CD14-positive monocyte (primary cell): ENCODE data around the gene HNRNPAB. TPM values are rescaled to one million over a fixed set of nuclear protein-coding genes. Genes with fewer than 3 reads are reported as not detected.

Experiments used
- DNase-seq, 3 donors: peaks; one replicate each; pipeline ENCODE4 v3.0.0-alpha.2; 2011 to 2022
- H2AFZ ChIP-seq: 2 replicates; pipeline ENCODE4 v1.6.0; 2012; ENCODE audit warnings: mild to moderate bottlenecking, low read depth, low read length, inconsistent platforms; ENCODE audit not compliant: insufficient read depth, poor library complexity, severe bottlenecking
- H3K27ac ChIP-seq, 2 donors: 1 replicate in 1 of 2; 2 replicates in 1 of 2; pipeline ENCODE4 v1.5.1; 2012 to 2013; ENCODE audit warnings: low read length in 2 of 2, control low read depth in 1 of 2, inconsistent platforms in 1 of 2, low read depth in 1 of 2, mild to moderate bottlenecking in 1 of 2
- H3K27me3 ChIP-seq, 2 donors: one replicate each; pipeline versions ENCODE4 v1.6.0 to v1.6.1; 2011 to 2013; ENCODE audit warnings: low read length in 2 of 2; ENCODE audit not compliant: control insufficient read depth in 2 of 2, insufficient read depth in 2 of 2
- H3K36me3 ChIP-seq, 2 donors: replicated peaks in 1 of 2; 1 replicate in 1 of 2; 2 replicates in 1 of 2; pipeline versions ENCODE4 v1.5.1 to v1.6.1; 2012 to 2013; ENCODE audit warnings: low read length in 2 of 2, control low read depth in 1 of 2, inconsistent platforms in 1 of 2, mild to moderate bottlenecking in 1 of 2; ENCODE audit not compliant: insufficient read depth in 2 of 2, control insufficient read depth in 1 of 2
- H3K4me1 ChIP-seq, 2 donors: 1 replicate in 1 of 2; 2 replicates in 1 of 2; pipeline versions ENCODE4 v1.5.1 to v1.6.1; 2012 to 2013; ENCODE audit warnings: low read length in 2 of 2, control low read depth in 1 of 2, inconsistent platforms in 1 of 2, mild to moderate bottlenecking in 1 of 2, moderate library complexity in 1 of 2; ENCODE audit not compliant: insufficient read depth in 2 of 2, control insufficient read depth in 1 of 2
- H3K4me2 ChIP-seq: replicated peaks from 2 replicates; pipeline ENCODE3; 2012; ENCODE audit warnings: low read length, moderate library complexity, mild to moderate bottlenecking; ENCODE audit not compliant: poor library complexity, severe bottlenecking; ENCODE audit errors: extremely low read depth
- H3K4me3 ChIP-seq, 3 experiments: fragments of 200-600 bp in 1 of 3; sonication (generic) in 1 of 3; replicated peaks in 1 of 3; 1 replicate in 2 of 3; 2 replicates in 1 of 3; pipeline ENCODE4 v1.5.1; 2011 to 2013; ENCODE audit warnings: low read length in 3 of 3, mild to moderate bottlenecking in 3 of 3, control low read depth in 2 of 3, low read depth in 2 of 3, inconsistent platforms in 1 of 3, moderate library complexity in 1 of 3
- H3K79me2 ChIP-seq: 2 replicates; pipeline ENCODE4 v1.6.0; 2012; ENCODE audit warnings: mild to moderate bottlenecking, control low read depth, inconsistent platforms, low read length, moderate library complexity; ENCODE audit not compliant: insufficient read depth
- H3K9ac ChIP-seq: 2 replicates; pipeline ENCODE4 v1.6.0; 2017; ENCODE audit warnings: low read length, mild to moderate bottlenecking; ENCODE audit not compliant: insufficient read depth, poor library complexity, severe bottlenecking
- H3K9me3 ChIP-seq, 2 donors: replicated peaks in 1 of 2; 1 replicate in 1 of 2; 2 replicates in 1 of 2; pipeline versions ENCODE4 v1.5.1 to v1.6.1; 2012 to 2013; ENCODE audit warnings: low read length in 2 of 2, control low read depth in 1 of 2; ENCODE audit not compliant: control insufficient read depth in 1 of 2, insufficient read depth in 1 of 2
- H4K20me1 ChIP-seq: 2 replicates; pipeline ENCODE4 v1.6.0; 2012; ENCODE audit warnings: mild to moderate bottlenecking, low read length, control low read depth, moderate library complexity; ENCODE audit not compliant: insufficient read depth
- H3K27ac Mint-ChIP-seq, 7 donors: one replicate each; pipeline ENCODE4 v1.8.0; 2020; ENCODE audit warnings: mild to moderate bottlenecking in 7 of 7, mixed read lengths in 7 of 7, moderate library complexity in 6 of 7, inconsistent platforms in 2 of 7
- H3K27me3 Mint-ChIP-seq, 3 donors: one replicate each; pipeline ENCODE4 v1.8.0; 2021 to 2022; ENCODE audit warnings: low read depth in 3 of 3, mild to moderate bottlenecking in 3 of 3, mixed read lengths in 3 of 3, moderate library complexity in 3 of 3, inconsistent platforms in 1 of 3
- H3K36me3 Mint-ChIP-seq, 2 donors: one replicate each; pipeline ENCODE4 v1.8.0; 2020; ENCODE audit warnings: mixed read lengths in 2 of 2, inconsistent platforms in 1 of 2, mild to moderate bottlenecking in 1 of 2
- H3K4me1 Mint-ChIP-seq: one replicate; pipeline ENCODE4 v1.8.0; 2020; ENCODE audit warnings: mild to moderate bottlenecking, mixed read lengths
- H3K4me3 Mint-ChIP-seq, 2 donors: one replicate each; pipeline ENCODE4 v1.8.0; 2020; ENCODE audit warnings: mild to moderate bottlenecking in 2 of 2, mixed read lengths in 2 of 2, moderate library complexity in 1 of 2
- H3K9me3 Mint-ChIP-seq, 7 donors: one replicate each; pipeline ENCODE4 v1.8.0; 2020 to 2022; ENCODE audit warnings: mixed read lengths in 7 of 7, mild to moderate bottlenecking in 6 of 7, moderate library complexity in 6 of 7, inconsistent platforms in 2 of 7
- WGBS: methylation state at CpG from one replicate; pipeline ENCODE4 v1.1.5; 2013; ENCODE audit warnings: missing lambda C conversion rate; ENCODE audit not compliant: insufficient coverage; 5-methylcytosine and 5-hydroxymethylcytosine counted together
- intact Hi-C, 2 donors: fragments of 100-400 bp; cut with micrococcal nuclease; formaldehyde crosslinking; loops; one replicate each; pipeline versions ENCODE4 v1.15.0 to v1.15.1; 2023
- polyA plus RNA-seq, 3 donors: library from polyadenylated mRNA; depleted of rRNA in 1 of 3; unstranded in 2 of 3; stranded (reverse) in 1 of 3; fragments of 300-500 nt in 2 of 3; fragments of >200 nt in 1 of 3; fragmentation: Illumina TruSeq in 2 of 3; gene quantifications; 1 replicate in 2 of 3; 2 replicates in 1 of 3; pipeline ENCODE4 v1.2.3, GENCODE V29; 2012 to 2021
- TF ChIP-seq, protein P1 (sequence below): fragments of 200-600 bp; IDR thresholded peaks from one replicate; pipeline ENCODE4 v1.8.0; 2022; ENCODE audit warnings: antibody characterized with exemption, mild to moderate bottlenecking

The HNRNPAB gene
- polyA plus RNA-seq, 3 donors: 44.8 to 59.4 (median 54.2) TPM

DNA sequence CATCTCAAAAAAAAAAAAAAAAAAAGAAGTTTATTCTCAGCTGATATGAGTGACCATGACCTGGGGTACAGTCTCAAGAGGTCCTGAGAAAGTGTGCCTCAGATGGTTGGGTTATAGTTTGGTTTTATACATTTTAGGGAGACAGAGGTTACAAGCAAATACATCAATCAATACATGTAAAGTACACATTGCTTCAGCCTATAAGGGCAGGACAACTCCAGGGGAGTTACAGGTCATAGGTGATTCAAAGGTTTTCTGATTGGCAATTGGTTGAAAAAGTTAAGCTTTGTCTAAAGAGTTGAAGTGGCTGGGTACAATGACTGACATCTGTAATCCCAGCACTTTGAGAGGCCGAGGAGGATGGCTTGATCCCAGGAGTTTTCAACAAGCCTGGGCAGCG is 14.9 kb upstream of the HNRNPAB start:
- Histone ChIP-seq H3K4me2 (no peak overlapping the region), H3K9ac (no peak overlapping the region), H2AFZ (no peak overlapping the region), H3K79me2 (no peaks in the 10 kb centered on the region), H3K27me3 (no peaks in the 10 kb centered on the region), H3K36me3 (no peaks in the 10 kb centered on the region), H4K20me1 (no peaks in the 10 kb centered on the region), H3K9me3 (no peaks in the 10 kb centered on the region), H3K4me1 (peaks cover 9 to 20% of the 10 kb centered on the region in 2 donors), H3K27ac (no peak overlapping the region), H3K4me3 (no peak overlapping the region)
- no peak overlapping the region for H3K4me3 Mint-ChIP-seq
- peaks cover 22% of the 10 kb centered on the region for H3K4me1 Mint-ChIP-seq
- DNase-seq: no peak
- peaks cover 0 to 4% (median 2%) of the 10 kb centered on the region in 7 donors for H3K9me3 Mint-ChIP-seq
- H3K27me3 Mint-ChIP-seq: peaks cover 2 to 8% (median 8%) of the 10 kb centered on the region in 3 donors
- intact Hi-C loops: no loop called here
- 50% methylated on average over 2 of the region's 2 CpGs for WGBS
- TF ChIP-seq, protein P1, sequence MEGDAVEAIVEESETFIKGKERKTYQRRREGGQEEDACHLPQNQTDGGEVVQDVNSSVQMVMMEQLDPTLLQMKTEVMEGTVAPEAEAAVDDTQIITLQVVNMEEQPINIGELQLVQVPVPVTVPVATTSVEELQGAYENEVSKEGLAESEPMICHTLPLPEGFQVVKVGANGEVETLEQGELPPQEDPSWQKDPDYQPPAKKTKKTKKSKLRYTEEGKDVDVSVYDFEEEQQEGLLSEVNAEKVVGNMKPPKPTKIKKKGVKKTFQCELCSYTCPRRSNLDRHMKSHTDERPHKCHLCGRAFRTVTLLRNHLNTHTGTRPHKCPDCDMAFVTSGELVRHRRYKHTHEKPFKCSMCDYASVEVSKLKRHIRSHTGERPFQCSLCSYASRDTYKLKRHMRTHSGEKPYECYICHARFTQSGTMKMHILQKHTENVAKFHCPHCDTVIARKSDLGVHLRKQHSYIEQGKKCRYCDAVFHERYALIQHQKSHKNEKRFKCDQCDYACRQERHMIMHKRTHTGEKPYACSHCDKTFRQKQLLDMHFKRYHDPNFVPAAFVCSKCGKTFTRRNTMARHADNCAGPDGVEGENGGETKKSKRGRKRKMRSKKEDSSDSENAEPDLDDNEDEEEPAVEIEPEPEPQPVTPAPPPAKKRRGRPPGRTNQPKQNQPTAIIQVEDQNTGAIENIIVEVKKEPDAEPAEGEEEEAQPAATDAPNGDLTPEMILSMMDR: no peak
- no peaks in the 10 kb centered on the region for H3K36me3 Mint-ChIP-seq
- no peak overlapping the region for H3K27ac Mint-ChIP-seq

DNA sequence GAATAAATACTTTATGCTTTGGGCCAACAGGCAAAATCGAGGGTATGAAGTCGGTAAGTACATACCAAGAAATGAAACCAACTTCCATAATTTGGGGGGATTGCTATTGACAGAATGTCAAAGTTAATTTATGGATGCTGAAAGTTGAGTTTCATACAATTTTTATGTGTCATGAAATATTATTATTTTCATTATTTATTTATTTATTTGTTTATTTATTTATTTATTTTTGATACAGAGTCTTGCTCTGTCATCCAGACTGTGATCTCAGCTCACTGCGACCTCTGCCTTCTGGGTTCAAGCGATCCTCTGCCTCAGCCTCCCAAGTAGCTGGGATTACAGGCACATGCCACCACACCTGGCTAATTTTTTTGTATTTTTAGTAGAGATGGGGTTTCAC is 12.7 kb upstream of the HNRNPAB start:
- peaks cover 2 to 13% (median 8%) of the 10 kb centered on the region in 3 donors for H3K27me3 Mint-ChIP-seq
- no peak overlapping the region for H3K4me3 ChIP-seq
- no peaks in the 10 kb centered on the region for H3K79me2 ChIP-seq
- H3K27me3 ChIP-seq: no peaks in the 10 kb centered on the region
- H3K9me3 ChIP-seq: no peaks in the 10 kb centered on the region
- H3K9ac ChIP-seq: no peak overlapping the region
- intact Hi-C loops: no loop called here
- no peaks in the 10 kb centered on the region for H3K36me3 Mint-ChIP-seq
- no peak overlapping the region for H3K27ac Mint-ChIP-seq
- peaks cover 0 to 4% (median 2%) of the 10 kb centered on the region in 7 donors for H3K9me3 Mint-ChIP-seq
- H3K36me3 ChIP-seq: no peaks in the 10 kb centered on the region
- WGBS: no CpG with 5 or more reads among the region's 4 CpGs
- TF ChIP-seq, protein P1: no peak
- no peak overlapping the region for H3K4me3 Mint-ChIP-seq
- no peak overlapping the region for H3K27ac ChIP-seq
- H4K20me1 ChIP-seq: no peaks in the 10 kb centered on the region
- H2AFZ ChIP-seq: no peak overlapping the region
- H3K4me1 Mint-ChIP-seq: peaks cover 17% of the 10 kb centered on the region
- DNase-seq: no peak
- peaks cover 9 to 12% of the 10 kb centered on the region in 2 donors for H3K4me1 ChIP-seq
- H3K4me2 ChIP-seq: no peak overlapping the region
